Peyer's patch (tissue), 4 donors: Measurements from ENCODE around the gene SASH3. TPM values are rescaled to one million over a fixed set of nuclear protein-coding genes. Genes with fewer than 3 reads are reported as not detected.

Source experiments
- DNase-seq, 3 donors: peaks; one replicate each; pipeline ENCODE4 v3.0.0-alpha.2; 2017 to 2019
- H3K27ac ChIP-seq, 4 donors: fragments of 200-600 bp; sonication (generic); one replicate each; pipeline ENCODE4 v1.5.1; 2016 to 2019
- H3K27me3 ChIP-seq, 2 donors: fragments of 200-600 bp; sonication (generic); one replicate each; pipeline ENCODE4 v1.5.1; 2019
- H3K36me3 ChIP-seq, 3 donors: fragments of 200-600 bp; sonication (generic); one replicate each; pipeline ENCODE4 v1.5.1; 2016 to 2019
- H3K4me1 ChIP-seq, 4 donors: fragments of 200-600 bp; sonication (generic); one replicate each; pipeline ENCODE4 v1.5.1; 2016 to 2019
- H3K4me3 ChIP-seq, 4 donors: fragments of 200-600 bp; sonication (generic); 1 replicate in 3 of 4; 2 replicates in 1 of 4; pipeline ENCODE4 v1.5.1; 2016 to 2019; ENCODE audit warnings: mild to moderate bottlenecking in 1 of 4
- H3K9me3 ChIP-seq, 4 donors: fragments of 200-600 bp; sonication (generic); one replicate each; pipeline ENCODE4 v1.5.1; 2016 to 2019; ENCODE audit warnings: mild to moderate bottlenecking in 1 of 4
- POLR2A ChIP-seq, 2 donors: fragments of 450-650 bp; IDR thresholded peaks; one replicate each; pipeline ENCODE4 v1.5.1; 2017; ENCODE audit warnings: antibody characterized with exemption in 2 of 2, mild to moderate bottlenecking in 2 of 2, moderate library complexity in 2 of 2
- small RNA-seq, 2 donors: library from RNA; depleted of rRNA; stranded (forward); fragments of <200 nt; gene quantifications; one replicate each; pipeline ENCODE3, GENCODE V24; 2016
- total RNA-seq, 4 donors: library from RNA; depleted of rRNA; stranded (reverse); fragments of >200 nt; gene quantifications; one replicate each; pipeline ENCODE4 v1.1.0, GENCODE V29; 2016
- TF ChIP-seq, protein P1 (sequence below), 6 experiments: fragments of 450-650 bp in 4 of 6; fragments of 200-600 bp in 2 of 6; sonication (generic) in 1 of 6; IDR thresholded peaks; one replicate each; pipeline ENCODE4 v1.5.1; 2017 to 2019; ENCODE audit warnings: antibody characterized with exemption in 6 of 6, mild to moderate bottlenecking in 3 of 6, moderate library complexity in 1 of 6

Gene SASH3
- total RNA-seq, 4 donors from 2014 or later, result 2.2 to 45.4 (median 7.7) TPM

DNA sequence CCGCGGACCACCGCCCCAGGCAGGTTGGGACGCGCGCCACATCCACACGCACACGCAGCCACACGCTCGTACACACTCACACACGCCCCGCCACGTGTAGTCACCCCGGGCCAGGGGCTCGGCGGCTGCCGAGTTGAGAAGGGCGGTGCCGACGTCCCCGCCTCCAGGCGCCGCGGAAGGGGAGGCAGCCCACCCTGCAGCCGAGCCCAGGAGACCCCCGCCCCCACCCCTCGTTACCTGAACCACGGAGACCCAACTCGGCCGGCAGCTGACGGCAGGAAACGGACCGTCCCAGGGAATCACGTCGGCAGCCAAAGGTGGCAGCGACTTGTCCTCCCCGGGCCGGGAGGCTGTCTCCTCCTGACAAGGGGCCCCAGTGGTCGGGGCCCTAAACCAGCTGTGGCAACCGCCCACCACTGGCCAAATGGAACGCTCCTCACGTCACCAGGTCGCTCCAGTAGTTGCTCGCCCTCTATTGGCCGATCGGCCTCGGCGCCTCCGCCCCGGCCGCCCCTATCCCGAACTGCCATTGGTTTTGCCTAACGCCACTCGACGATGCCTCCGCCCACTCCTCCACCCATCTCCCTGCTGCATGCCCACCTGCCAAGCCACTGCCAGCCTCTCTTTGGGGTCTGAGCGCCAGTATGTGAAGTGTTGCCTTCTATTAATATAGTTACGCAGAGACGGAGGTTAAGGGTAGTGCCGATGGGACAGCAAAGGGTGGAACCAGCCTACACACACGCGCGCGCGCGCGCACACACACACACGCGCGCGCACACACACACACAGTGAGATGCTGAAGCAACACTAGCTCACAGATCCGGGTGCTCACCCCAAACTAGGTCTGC lies 63.9 kb downstream of the SASH3 start, which contains the start of gene ZDHHC9:
TSS of gene ZDHHC9 (minus strand) at position 428 of the 848 bp plus-strand sequence. CDS start 1,941 bp downstream, outside the sequence.
- no peaks in the 10 kb centered on the region for H3K9me3 ChIP-seq
- H3K4me1 ChIP-seq, result no peaks in the 10 kb centered on the region
- TF ChIP-seq, protein P1, sequence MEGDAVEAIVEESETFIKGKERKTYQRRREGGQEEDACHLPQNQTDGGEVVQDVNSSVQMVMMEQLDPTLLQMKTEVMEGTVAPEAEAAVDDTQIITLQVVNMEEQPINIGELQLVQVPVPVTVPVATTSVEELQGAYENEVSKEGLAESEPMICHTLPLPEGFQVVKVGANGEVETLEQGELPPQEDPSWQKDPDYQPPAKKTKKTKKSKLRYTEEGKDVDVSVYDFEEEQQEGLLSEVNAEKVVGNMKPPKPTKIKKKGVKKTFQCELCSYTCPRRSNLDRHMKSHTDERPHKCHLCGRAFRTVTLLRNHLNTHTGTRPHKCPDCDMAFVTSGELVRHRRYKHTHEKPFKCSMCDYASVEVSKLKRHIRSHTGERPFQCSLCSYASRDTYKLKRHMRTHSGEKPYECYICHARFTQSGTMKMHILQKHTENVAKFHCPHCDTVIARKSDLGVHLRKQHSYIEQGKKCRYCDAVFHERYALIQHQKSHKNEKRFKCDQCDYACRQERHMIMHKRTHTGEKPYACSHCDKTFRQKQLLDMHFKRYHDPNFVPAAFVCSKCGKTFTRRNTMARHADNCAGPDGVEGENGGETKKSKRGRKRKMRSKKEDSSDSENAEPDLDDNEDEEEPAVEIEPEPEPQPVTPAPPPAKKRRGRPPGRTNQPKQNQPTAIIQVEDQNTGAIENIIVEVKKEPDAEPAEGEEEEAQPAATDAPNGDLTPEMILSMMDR (IDR thresholded peaks at IDR 0.05), result peak in 1 of 6 experiments; percentile 16
- TF ChIP-seq POLR2A (IDR thresholded peaks at IDR 0.05), result peak in 1 of 2 donors; percentile 16
- peak; percentile 80 to 94 (median 89) for DNase-seq
- no peaks in the 10 kb centered on the region for H3K27me3 ChIP-seq
- H3K36me3 ChIP-seq, result no peaks in the 10 kb centered on the region
- peak within 1 kb of the TSS; percentile 74 to 91 (median 86) for H3K27ac ChIP-seq
- peak within 1 kb of the TSS; percentile 57 to 93 (median 74) for H3K4me3 ChIP-seq

Small RNA genes within 50 kb of the gene (small RNA-seq; reads per million reads assigned to genes)
- 0 reads per million in 2 donors for gene RF00017

Other genes starting within 250 kb of the SASH3 start
- gene OCRL, start 239.7 kb upstream of the SASH3 start, total RNA-seq, result 10 to 100 TPM; 19.4 to 33.2 (median 24.5) TPM
- gene APLN, start 125.0 kb upstream of the SASH3 start, total RNA-seq, result under 1 TPM in 2 of 4 donors, not detected in 2; 0.27 to 0.35 TPM
- gene XPNPEP2, start 41.0 kb upstream of the SASH3 start, total RNA-seq, result 100 to 1,000 TPM in 3 of 4 donors, 1 to 10 TPM in 1; 5.8 to 875 (median 803) TPM
- 10 to 100 TPM; 16.5 to 78.3 (median 60.6) TPM for gene ZDHHC9, start 63.9 kb downstream of the SASH3 start, total RNA-seq
- 10 to 100 TPM in 3 of 4 donors, 1 to 10 TPM in 1; 8.6 to 46.2 (median 11.2) TPM for gene UTP14A, start 126.2 kb downstream of the SASH3 start, total RNA-seq
- 10 to 100 TPM in 3 of 4 donors, 1 to 10 TPM in 1; 7.4 to 16.5 (median 11.5) TPM for gene BCORL1, start 202.7 kb downstream of the SASH3 start, total RNA-seq